Natural killer cell (primary cell): ENCODE measurements around the gene NME7. TPM values are rescaled to one million over a fixed set of nuclear protein-coding genes. Genes with fewer than 3 reads are reported as not detected.

ENCODE experiments used
- ATAC-seq, 3 donors: fragments of 150-1000 bp in 2 of 3; fragments of 200-7000 bp in 1 of 3; cut with Tn5 transposase; 1 replicate in 1 of 3; 2 replicates in 2 of 3; pipeline ENCODE4 v1.10.0; 2021; ENCODE audit warnings: mild to moderate bottlenecking in 2 of 3, moderate library complexity in 2 of 3
- DNase-seq, 2 donors: peaks; one replicate each; pipeline versions ENCODE4 v3.0.0 to v3.0.0-alpha.2; 2013 to 2021; ENCODE audit warnings: mixed read lengths in 1 of 2
- H3K27ac ChIP-seq: one replicate; pipeline ENCODE4 v1.5.1; 2013; ENCODE audit warnings: mild to moderate bottlenecking, low read length
- H3K27me3 ChIP-seq: one replicate; pipeline ENCODE4 v1.6.1; 2013; ENCODE audit warnings: low read length; ENCODE audit not compliant: control insufficient read depth, insufficient read depth
- H3K36me3 ChIP-seq: one replicate; pipeline ENCODE4 v1.6.1; 2013; ENCODE audit warnings: low read length; ENCODE audit not compliant: control insufficient read depth, insufficient read depth
- H3K4me1 ChIP-seq: one replicate; pipeline ENCODE4 v1.6.1; 2013; ENCODE audit warnings: low read length; ENCODE audit not compliant: control insufficient read depth, insufficient read depth
- H3K4me3 ChIP-seq: one replicate; pipeline ENCODE4 v1.5.1; 2013; ENCODE audit warnings: low read length
- H3K9me3 ChIP-seq: one replicate; pipeline ENCODE4 v1.6.1; 2013; ENCODE audit warnings: low read length; ENCODE audit not compliant: control insufficient read depth, insufficient read depth
- H3K27ac Mint-ChIP-seq, 2 donors: one replicate each; pipeline ENCODE4 v1.8.0; 2022; ENCODE audit warnings: mild to moderate bottlenecking in 2 of 2, mixed read lengths in 2 of 2, moderate library complexity in 1 of 2
- H3K27me3 Mint-ChIP-seq, 2 donors: one replicate each; pipeline ENCODE4 v1.8.0; 2022; ENCODE audit warnings: low read depth in 2 of 2, mixed read lengths in 2 of 2
- H3K36me3 Mint-ChIP-seq: one replicate; pipeline ENCODE4 v1.8.0; 2022; ENCODE audit warnings: mixed read lengths
- H3K4me1 Mint-ChIP-seq, 2 donors: one replicate each; pipeline ENCODE4 v1.8.0; 2022; ENCODE audit warnings: mixed read lengths in 2 of 2
- H3K4me3 Mint-ChIP-seq: one replicate; pipeline ENCODE4 v1.8.0; 2022; ENCODE audit warnings: mild to moderate bottlenecking, moderate library complexity, mixed read lengths
- H3K9me3 Mint-ChIP-seq, 2 donors: one replicate each; pipeline ENCODE4 v1.8.0; 2022; ENCODE audit warnings: mixed read lengths in 2 of 2
- WGBS: methylation state at CpG from one replicate; pipeline ENCODE4 v1.1.7; 2013; ENCODE audit warnings: missing lambda C conversion rate; ENCODE audit not compliant: insufficient coverage; 5-methylcytosine and 5-hydroxymethylcytosine counted together
- intact Hi-C: fragments of 100-400 bp; cut with micrococcal nuclease; formaldehyde crosslinking; loops from one replicate; pipeline ENCODE4 v1.14.2; 2022
- total RNA-seq, 4 donors: library from RNA; stranded (reverse); fragments of 120-200 nt in 1 of 4; gene quantifications; one replicate each; pipeline versions ENCODE4 v1.2.3 to v1.2.4, GENCODE V29; 2013 to 2022
- TF ChIP-seq, protein P1 (sequence below): fragments of 200-600 bp; IDR thresholded peaks from one replicate; pipeline ENCODE4 v1.8.0; 2022; ENCODE audit warnings: antibody characterized with exemption

The NME7 gene
- total RNA-seq, 3 donors from 2014 or later (not counting 1 experiment from before 2014, with no cell fraction given), result 5.2 to 9.9 (median 9.8) TPM

DNA sequence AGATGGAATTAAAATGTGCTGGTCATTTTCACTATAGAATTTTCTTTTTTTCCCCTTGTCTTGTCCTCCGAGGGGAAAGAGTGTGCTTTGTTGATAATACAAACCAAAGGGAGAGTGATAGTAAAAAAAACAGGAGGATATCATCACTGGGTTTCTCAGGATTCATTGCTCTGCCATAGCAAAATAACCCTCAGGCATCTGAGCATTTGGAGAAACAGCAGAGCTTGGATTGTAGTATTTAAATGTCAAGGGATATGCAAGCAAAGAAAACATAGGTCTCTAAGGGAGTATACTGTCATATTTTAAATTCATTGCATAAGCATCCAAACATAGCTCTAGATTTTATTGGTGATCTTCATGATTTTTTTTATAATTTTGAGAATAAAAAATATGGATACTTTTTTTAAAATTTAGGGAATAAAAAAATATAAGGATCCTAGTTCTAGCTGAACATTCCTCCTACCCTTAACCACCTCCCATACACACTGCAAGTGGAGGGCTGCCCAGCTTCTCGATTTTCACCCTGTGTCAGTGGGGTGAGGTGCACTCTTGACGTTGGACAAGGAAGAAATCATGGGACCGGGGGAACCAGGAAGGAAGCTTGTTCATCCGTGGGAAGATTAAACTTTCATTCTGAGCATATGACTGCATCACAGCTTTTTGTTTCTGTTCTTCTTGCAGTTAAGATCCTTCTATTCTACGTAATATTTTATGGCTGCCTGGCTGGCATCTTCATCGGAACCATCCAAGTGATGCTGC is 256.7 kb downstream of the NME7 start:
- intact Hi-C loops, result no loop called here
- H3K27ac ChIP-seq, result no peak overlapping the region
- TF ChIP-seq, protein P1, sequence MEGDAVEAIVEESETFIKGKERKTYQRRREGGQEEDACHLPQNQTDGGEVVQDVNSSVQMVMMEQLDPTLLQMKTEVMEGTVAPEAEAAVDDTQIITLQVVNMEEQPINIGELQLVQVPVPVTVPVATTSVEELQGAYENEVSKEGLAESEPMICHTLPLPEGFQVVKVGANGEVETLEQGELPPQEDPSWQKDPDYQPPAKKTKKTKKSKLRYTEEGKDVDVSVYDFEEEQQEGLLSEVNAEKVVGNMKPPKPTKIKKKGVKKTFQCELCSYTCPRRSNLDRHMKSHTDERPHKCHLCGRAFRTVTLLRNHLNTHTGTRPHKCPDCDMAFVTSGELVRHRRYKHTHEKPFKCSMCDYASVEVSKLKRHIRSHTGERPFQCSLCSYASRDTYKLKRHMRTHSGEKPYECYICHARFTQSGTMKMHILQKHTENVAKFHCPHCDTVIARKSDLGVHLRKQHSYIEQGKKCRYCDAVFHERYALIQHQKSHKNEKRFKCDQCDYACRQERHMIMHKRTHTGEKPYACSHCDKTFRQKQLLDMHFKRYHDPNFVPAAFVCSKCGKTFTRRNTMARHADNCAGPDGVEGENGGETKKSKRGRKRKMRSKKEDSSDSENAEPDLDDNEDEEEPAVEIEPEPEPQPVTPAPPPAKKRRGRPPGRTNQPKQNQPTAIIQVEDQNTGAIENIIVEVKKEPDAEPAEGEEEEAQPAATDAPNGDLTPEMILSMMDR, result no peak
- H3K36me3 ChIP-seq, result no peaks in the 10 kb centered on the region
- DNase-seq, result no peak
- H3K27me3 ChIP-seq, result peaks cover 2% of the 10 kb centered on the region
- peak overlapping the region in 1 of 2 donors; percentile 66 for H3K27ac Mint-ChIP-seq
- peaks cover 41% of the 10 kb centered on the region for H3K4me1 ChIP-seq
- H3K4me1 Mint-ChIP-seq, result peaks cover 52 to 54% of the 10 kb centered on the region in 2 donors
- peak overlapping the region; percentile 69 for H3K4me3 Mint-ChIP-seq
- H3K27me3 Mint-ChIP-seq, result peaks cover 0 to 5% of the 10 kb centered on the region in 2 donors
- H3K9me3 Mint-ChIP-seq, result no peaks in the 10 kb centered on the region
- ATAC-seq, result no peak
- H3K4me3 ChIP-seq, result no peak overlapping the region
- no peaks in the 10 kb centered on the region for H3K36me3 Mint-ChIP-seq
- WGBS, result 38% methylated on average over 6 of the region's 7 CpGs
- no peaks in the 10 kb centered on the region for H3K9me3 ChIP-seq

DNA sequence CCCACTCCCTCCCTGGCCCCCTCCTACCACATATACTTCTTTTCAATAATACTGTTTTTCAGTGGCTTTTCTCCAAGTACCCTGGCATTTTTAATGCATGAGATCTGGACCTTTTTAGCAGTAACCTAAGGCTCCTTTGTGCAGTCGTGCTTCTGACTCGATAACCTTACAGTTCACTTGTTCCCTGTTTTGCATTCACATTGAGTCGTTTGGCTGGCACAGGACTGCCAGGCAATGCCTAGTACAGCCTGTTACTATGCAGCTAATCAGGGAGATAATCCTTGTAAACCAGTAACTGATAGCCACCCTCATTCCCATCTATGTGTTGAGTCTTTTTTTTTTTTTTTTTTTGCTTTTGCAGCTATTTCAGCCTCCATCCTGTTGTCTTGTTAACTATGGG is 257.4 kb downstream of the NME7 start:
- intact Hi-C loops, result no loop called here
- Histone ChIP-seq H3K27me3 (peaks cover 2% of the 10 kb centered on the region), H3K9me3 (no peaks in the 10 kb centered on the region), H3K4me3 (no peak overlapping the region), H3K4me1 (peaks cover 40% of the 10 kb centered on the region), H3K27ac (no peak overlapping the region), H3K36me3 (no peaks in the 10 kb centered on the region)
- peaks cover 0 to 5% of the 10 kb centered on the region in 2 donors for H3K27me3 Mint-ChIP-seq
- 15% methylated on average over 3 of the region's 3 CpGs for WGBS
- no peak for DNase-seq
- no peak for ATAC-seq
- TF ChIP-seq, protein P1, result no peak
- H3K36me3 Mint-ChIP-seq, result no peaks in the 10 kb centered on the region
- peak overlapping the region; percentile 69 for H3K4me3 Mint-ChIP-seq
- peaks cover 53 to 54% of the 10 kb centered on the region in 2 donors for H3K4me1 Mint-ChIP-seq
- H3K27ac Mint-ChIP-seq, result peak overlapping the region in 1 of 2 donors; percentile 66
- no peaks in the 10 kb centered on the region for H3K9me3 Mint-ChIP-seq

- peaks cover 45% of the 10 kb centered on the region for H3K4me1 ChIP-seq
- TF ChIP-seq, protein P1, result no peak
- no peak overlapping the region for H3K27ac ChIP-seq
- intact Hi-C loops, result loop anchor here (10.0 kb wide), 1 partner anchor 255 kb away; the partner anchor contains the start of genes BLZF1 and NME7
- Mint-ChIP-seq H3K9me3 (no peaks in the 10 kb centered on the region), H3K27ac (peak overlapping the region in 1 of 2 donors; percentile 66), H3K36me3 (no peaks in the 10 kb centered on the region), H3K4me1 (peaks cover 53 to 59% of the 10 kb centered on the region in 2 donors), H3K27me3 (peaks cover 0 to 5% of the 10 kb centered on the region in 2 donors), H3K4me3 (peak overlapping the region; percentile 69)
- H3K27me3 ChIP-seq, result peaks cover 2% of the 10 kb centered on the region
- DNase-seq, result no peak
- H3K9me3 ChIP-seq, result no peaks in the 10 kb centered on the region
- ATAC-seq, result no peak
- no peak overlapping the region for H3K4me3 ChIP-seq
- WGBS, result 38% methylated on average over 7 of the region's 8 CpGs
- no peaks in the 10 kb centered on the region for H3K36me3 ChIP-seq
Observed at GRCh38 chr1:169109561-169110134, 257.9 kb downstream of the NME7 start.
